H9 (cell line): Measurements from ENCODE around the gene TH. TPM values are rescaled to one million over a fixed set of nuclear protein-coding genes. Genes with fewer than 3 reads are reported as not detected.

Experiments
- DNase-seq: peaks from one replicate; pipeline ENCODE4 v3.0.0-alpha.2; 2017
- H2AFZ ChIP-seq: one replicate; pipeline ENCODE4 v1.6.1; 2013; ENCODE audit warnings: mild to moderate bottlenecking, low read length, control low read depth, moderate library complexity
- H2AK5ac ChIP-seq: 2 replicates; pipeline ENCODE4 v1.6.1; 2013; ENCODE audit warnings: low read length, control low read depth, mixed read lengths; ENCODE audit not compliant: insufficient read length
- H2BK120ac ChIP-seq: one replicate; pipeline ENCODE4 v1.6.1; 2013; ENCODE audit warnings: low read depth, mild to moderate bottlenecking, low read length, control low read depth, inconsistent platforms; ENCODE audit not compliant: poor library complexity, severe bottlenecking
- H2BK12ac ChIP-seq: 2 replicates; pipeline ENCODE4 v1.6.1; 2013; ENCODE audit warnings: low read length, control low read depth, mixed read lengths, low read depth; ENCODE audit not compliant: insufficient read length
- H2BK15ac ChIP-seq: 2 replicates; pipeline ENCODE4 v1.6.1; 2013; ENCODE audit warnings: low read depth, low read length, control low read depth
- H2BK20ac ChIP-seq: one replicate; pipeline ENCODE4 v1.6.1; 2013; ENCODE audit warnings: low read depth, mild to moderate bottlenecking, low read length, control low read depth, inconsistent platforms; ENCODE audit not compliant: poor library complexity, severe bottlenecking
- H2BK5ac ChIP-seq: 2 replicates; pipeline ENCODE4 v1.6.1; 2013; ENCODE audit warnings: low read length, control low read depth, mixed read lengths; ENCODE audit not compliant: insufficient read length
- H3K14ac ChIP-seq: 2 replicates; pipeline ENCODE4 v1.6.1; 2013; ENCODE audit warnings: low read length, control low read depth; ENCODE audit not compliant: insufficient read depth
- H3K18ac ChIP-seq: 2 replicates; pipeline ENCODE4 v1.6.1; 2013; ENCODE audit warnings: low read depth, mild to moderate bottlenecking, mixed read lengths, low read length, control low read depth; ENCODE audit not compliant: insufficient read length
- H3K23ac ChIP-seq: 2 replicates; pipeline ENCODE4 v1.6.1; 2013; ENCODE audit warnings: low read length, control low read depth, mixed read lengths, low read depth; ENCODE audit not compliant: insufficient read length
- H3K23me2 ChIP-seq: 2 replicates; pipeline ENCODE4 v1.6.1; 2013; ENCODE audit warnings: low read depth, mild to moderate bottlenecking, mixed read lengths, low read length, control low read depth; ENCODE audit not compliant: insufficient read length, poor library complexity, severe bottlenecking
- H3K27ac ChIP-seq: 2 replicates; pipeline ENCODE4 v1.5.1; 2013; ENCODE audit warnings: low read length, control low read depth, mixed read lengths, low read depth; ENCODE audit not compliant: insufficient read length
- H3K27me3 ChIP-seq: 2 replicates; pipeline ENCODE4 v1.6.1; 2013; ENCODE audit warnings: low read length, control low read depth, inconsistent platforms; ENCODE audit not compliant: insufficient read depth
- H3K4ac ChIP-seq: 2 replicates; pipeline ENCODE4 v1.6.1; 2013; ENCODE audit warnings: low read depth, mild to moderate bottlenecking, control low read depth, inconsistent platforms, low read length, moderate library complexity
- H3K4me1 ChIP-seq: 2 replicates; pipeline ENCODE4 v1.6.1; 2013; ENCODE audit warnings: low read length, control low read depth, inconsistent platforms; ENCODE audit not compliant: insufficient read depth
- H3K4me2 ChIP-seq: 2 replicates; pipeline ENCODE4 v1.6.1; 2013; ENCODE audit warnings: low read length, control low read depth, mixed read lengths; ENCODE audit not compliant: insufficient read length, insufficient read depth
- H3K56ac ChIP-seq: 2 replicates; pipeline ENCODE4 v1.6.1; 2013; ENCODE audit warnings: low read depth, mild to moderate bottlenecking, mixed read lengths, low read length, control low read depth; ENCODE audit not compliant: insufficient read length
- H3K79me1 ChIP-seq: 2 replicates; pipeline ENCODE4 v1.6.1; 2013; ENCODE audit warnings: low read depth, mild to moderate bottlenecking, moderate library complexity, low read length, control low read depth, inconsistent platforms; ENCODE audit not compliant: insufficient read depth, poor library complexity, severe bottlenecking
- H3K79me2 ChIP-seq: 2 replicates; pipeline ENCODE4 v1.6.1; 2013; ENCODE audit warnings: low read length, control low read depth, inconsistent platforms; ENCODE audit not compliant: insufficient read depth
- H3K9ac ChIP-seq: 2 replicates; pipeline ENCODE4 v1.6.1; 2013; ENCODE audit warnings: low read length, control low read depth, mixed read lengths; ENCODE audit not compliant: insufficient read length; ENCODE audit errors: extremely low read depth
- H3K9me3 ChIP-seq: one replicate; pipeline ENCODE4 v1.6.1; 2013; ENCODE audit warnings: low read depth, low read length, inconsistent platforms; ENCODE audit not compliant: control insufficient read depth
- H3T11ph ChIP-seq: one replicate; pipeline ENCODE4 v1.6.1; 2013; ENCODE audit warnings: mild to moderate bottlenecking, low read length, control low read depth, inconsistent platforms
- H4K20me1 ChIP-seq: one replicate; pipeline ENCODE4 v1.6.1; 2013; ENCODE audit not compliant: control insufficient read depth, insufficient read length, insufficient read depth
- H4K5ac ChIP-seq: 2 replicates; pipeline ENCODE4 v1.6.1; 2013; ENCODE audit warnings: low read depth, mild to moderate bottlenecking, mixed read lengths, low read length, control low read depth; ENCODE audit not compliant: insufficient read length
- H4K8ac ChIP-seq: replicated peaks from 2 replicates; pipeline ENCODE4 v1.6.1; 2013; ENCODE audit warnings: low read length, control low read depth, mixed read lengths, low read depth; ENCODE audit not compliant: insufficient read length
- H4K91ac ChIP-seq: 2 replicates; pipeline ENCODE4 v1.6.1; 2013; ENCODE audit warnings: low read depth, mild to moderate bottlenecking, moderate library complexity, mixed read lengths, low read length, control low read depth; ENCODE audit not compliant: insufficient read length
- H3K27ac Mint-ChIP-seq, 3 experiments: 2 replicates in 2 of 3; 3 replicates in 1 of 3; pipeline ENCODE4 v1.8.0; 2020 to 2021; ENCODE audit warnings: mixed read lengths in 3 of 3, mild to moderate bottlenecking in 1 of 3, moderate library complexity in 1 of 3
- H3K27me3 Mint-ChIP-seq: 2 replicates; pipeline ENCODE4 v1.8.0; 2021; ENCODE audit warnings: low read depth, mild to moderate bottlenecking, moderate library complexity, mixed read lengths
- H3K36me3 Mint-ChIP-seq, 3 experiments: 2 replicates in 2 of 3; 3 replicates in 1 of 3; pipeline ENCODE4 v1.8.0; 2020 to 2021; ENCODE audit warnings: low read depth in 3 of 3, mixed read lengths in 3 of 3; ENCODE audit not compliant: insufficient read depth in 1 of 3
- H3K4me1 Mint-ChIP-seq, 2 experiments: 2 replicates each; pipeline ENCODE4 v1.8.0; 2020; ENCODE audit warnings: mixed read lengths in 2 of 2
- H3K4me3 Mint-ChIP-seq, 2 experiments: 2 replicates in 1 of 2; 3 replicates in 1 of 2; pipeline ENCODE4 v1.8.0; 2020 to 2021; ENCODE audit warnings: mild to moderate bottlenecking in 2 of 2, mixed read lengths in 2 of 2, moderate library complexity in 1 of 2
- H3K9me3 Mint-ChIP-seq, 2 experiments: 2 replicates in 1 of 2; 3 replicates in 1 of 2; pipeline ENCODE4 v1.8.0; 2020; ENCODE audit warnings: mild to moderate bottlenecking in 2 of 2, mixed read lengths in 2 of 2, moderate library complexity in 1 of 2
- CTCF ChIP-seq: fragments of 200-600 bp; sonication (generic); conservative IDR thresholded peaks from 3 replicates; pipeline ENCODE4 v1.8.0; 2021; ENCODE audit warnings: antibody characterized with exemption, mild to moderate bottlenecking
- WGBS: extraction: QIAGEN DNeasy Blood & Tissue Kit; methylation state at CpG from one replicate; pipeline ENCODE4 v1.1.7; 2013; ENCODE audit warnings: missing lambda C conversion rate, low lambda C conversion rate, mixed read lengths; ENCODE audit not compliant: insufficient read length; ENCODE audit errors: extremely low coverage; 5-methylcytosine and 5-hydroxymethylcytosine counted together
- total RNA-seq: library from RNA; stranded (reverse); gene quantifications from 2 replicates; pipeline ENCODE4 v1.2.1, GENCODE V29; 2021

Gene TH
- total RNA-seq, 1 experiment from 2014 or later: not detected

GRCh38 chr11:2191883-2192282, 20.3 kb upstream of the TH start:
- H3K27ac ChIP-seq: no peak overlapping the region
- no peaks in the 10 kb centered on the region for H3K79me1 ChIP-seq
- no peak overlapping the region; the same call in 1 of the 2 replicates for H3K14ac ChIP-seq
- no peak overlapping the region for H3T11ph ChIP-seq
- DNase-seq: no peak
- H3K23me2 ChIP-seq: no peaks in the 10 kb centered on the region
- H2BK20ac ChIP-seq: no peak overlapping the region
- peaks cover 30% of the 10 kb centered on the region for H3K27me3 Mint-ChIP-seq
- no peak overlapping the region for H2BK120ac ChIP-seq
- H3K23ac ChIP-seq: no peak overlapping the region
- no peak overlapping the region for H3K56ac ChIP-seq
- no peaks in the 10 kb centered on the region for H4K20me1 ChIP-seq
- H3K9me3 ChIP-seq: no peaks in the 10 kb centered on the region
- no peak overlapping the region for H4K5ac ChIP-seq
- no peak overlapping the region for H3K18ac ChIP-seq
- H2BK15ac ChIP-seq: no peak overlapping the region
- no peak overlapping the region for H4K8ac ChIP-seq
- H3K79me2 ChIP-seq: no peaks in the 10 kb centered on the region
- no peaks in the 10 kb centered on the region for H3K4me1 ChIP-seq
- no peaks in the 10 kb centered on the region for H3K36me3 Mint-ChIP-seq
- no peak overlapping the region for H2AFZ ChIP-seq
- TF ChIP-seq CTCF: no peak
- H3K9ac ChIP-seq: no peak overlapping the region
- no peak overlapping the region for H3K27ac Mint-ChIP-seq
- no peaks in the 10 kb centered on the region; the same call in 1 of the 2 replicates for H3K27me3 ChIP-seq
- no peaks in the 10 kb centered on the region for H3K9me3 Mint-ChIP-seq
- no peak overlapping the region for H2BK5ac ChIP-seq
- no CpG with 5 or more reads among the region's 7 CpGs for WGBS
- H3K4me1 Mint-ChIP-seq: peaks cover 0 to 5% of the 10 kb centered on the region in 2 experiments; a peak in 2 of 4 replicates
- H2AK5ac ChIP-seq: no peak overlapping the region
- H4K91ac ChIP-seq: no peak overlapping the region
- no peak overlapping the region for H2BK12ac ChIP-seq
- H3K4me3 Mint-ChIP-seq: no peak overlapping the region
- H3K4ac ChIP-seq: no peak overlapping the region
- no peak overlapping the region for H3K4me2 ChIP-seq
